ENCODE measurements around the gene SPATA2. TPM values are rescaled to one million over a fixed set of nuclear protein-coding genes. Genes with fewer than 3 reads are reported as not detected.
"Not testable (repeated sequence)": the region's sequence is repeated elsewhere in the genome, so short reads cannot be mapped to it uniquely, and the experiment has no call there.

The SPATA2 gene
- total RNA-seq, 1 experiment from 2014 or later, result 29.0 TPM

DNA sequence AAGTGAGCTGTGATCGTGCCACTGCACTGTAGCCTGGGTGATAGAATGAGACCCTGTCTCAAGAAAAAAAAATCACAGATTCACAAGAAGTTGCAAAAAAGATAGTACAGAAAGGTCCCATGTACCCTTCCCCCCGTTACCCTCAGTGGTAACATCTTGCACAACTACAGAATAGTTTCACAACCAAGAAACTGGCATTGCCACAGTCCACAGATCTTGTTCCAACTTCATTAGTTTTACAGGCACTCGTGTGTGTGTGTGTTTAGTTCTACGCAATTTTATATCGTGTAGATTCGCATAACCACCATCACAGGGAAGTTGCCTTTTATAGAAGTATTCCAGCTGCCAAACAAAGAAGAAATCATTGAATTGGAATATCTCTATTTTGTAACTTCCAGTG is 19.1 kb downstream of the SPATA2 start:
- peaks cover 5% of the 10 kb centered on the region for H3K36me3 Mint-ChIP-seq (ENCODE audit: insufficient read depth, unreplicated experiment)
- TF ChIP-seq, protein P1, sequence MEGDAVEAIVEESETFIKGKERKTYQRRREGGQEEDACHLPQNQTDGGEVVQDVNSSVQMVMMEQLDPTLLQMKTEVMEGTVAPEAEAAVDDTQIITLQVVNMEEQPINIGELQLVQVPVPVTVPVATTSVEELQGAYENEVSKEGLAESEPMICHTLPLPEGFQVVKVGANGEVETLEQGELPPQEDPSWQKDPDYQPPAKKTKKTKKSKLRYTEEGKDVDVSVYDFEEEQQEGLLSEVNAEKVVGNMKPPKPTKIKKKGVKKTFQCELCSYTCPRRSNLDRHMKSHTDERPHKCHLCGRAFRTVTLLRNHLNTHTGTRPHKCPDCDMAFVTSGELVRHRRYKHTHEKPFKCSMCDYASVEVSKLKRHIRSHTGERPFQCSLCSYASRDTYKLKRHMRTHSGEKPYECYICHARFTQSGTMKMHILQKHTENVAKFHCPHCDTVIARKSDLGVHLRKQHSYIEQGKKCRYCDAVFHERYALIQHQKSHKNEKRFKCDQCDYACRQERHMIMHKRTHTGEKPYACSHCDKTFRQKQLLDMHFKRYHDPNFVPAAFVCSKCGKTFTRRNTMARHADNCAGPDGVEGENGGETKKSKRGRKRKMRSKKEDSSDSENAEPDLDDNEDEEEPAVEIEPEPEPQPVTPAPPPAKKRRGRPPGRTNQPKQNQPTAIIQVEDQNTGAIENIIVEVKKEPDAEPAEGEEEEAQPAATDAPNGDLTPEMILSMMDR (IDR thresholded peaks at IDR 0.05; ENCODE audit: insufficient read depth in 1 of 2, low read depth in 1 of 2, low read length in 1 of 2, severe bottlenecking in 1 of 2, unreplicated experiment in 1 of 2), result no peak
- CTCF ChIA-PET, result interaction anchor here (1.2 kb wide), 1 partner anchor 293 kb away, joined by 3 read pairs; no protein-coding TSS in a partner anchor
- Histone ChIP-seq H3K36me3 (ENCODE audit: control insufficient read depth, insufficient read depth, low read length) (no peaks in the 10 kb centered on the region; the same call in 1 of the 2 replicates), H3K9me3 (no peaks in the 10 kb centered on the region), H3K4me3 (ENCODE audit: low read depth, low read length) (no peak overlapping the region), H3K4me1 (no peaks in the 10 kb centered on the region), H3K27me3 (replicated peaks; ENCODE audit: control insufficient read depth, insufficient read depth, low read length) (no peaks in the 10 kb centered on the region)
- POLR2A ChIA-PET, result no interaction called here
- no TSS peak for BruUV-seq (replicated peaks)
- no peak for DNase-seq
- H3K27ac Mint-ChIP-seq (ENCODE audit: unreplicated experiment), result no peak overlapping the region
- H3K4me3 Mint-ChIP-seq (ENCODE audit: unreplicated experiment), result no peak overlapping the region
- intact Hi-C loops (cut with micrococcal nuclease; ENCODE audit: unreplicated experiment), result no loop called here
- no peaks in the 10 kb centered on the region for H3K27me3 Mint-ChIP-seq (ENCODE audit: insufficient read depth, unreplicated experiment)
- H3K9me3 Mint-ChIP-seq (ENCODE audit: unreplicated experiment), result no peaks in the 10 kb centered on the region
- peaks cover 5% of the 10 kb centered on the region for H3K4me1 Mint-ChIP-seq (ENCODE audit: low read depth, unreplicated experiment)

DNA sequence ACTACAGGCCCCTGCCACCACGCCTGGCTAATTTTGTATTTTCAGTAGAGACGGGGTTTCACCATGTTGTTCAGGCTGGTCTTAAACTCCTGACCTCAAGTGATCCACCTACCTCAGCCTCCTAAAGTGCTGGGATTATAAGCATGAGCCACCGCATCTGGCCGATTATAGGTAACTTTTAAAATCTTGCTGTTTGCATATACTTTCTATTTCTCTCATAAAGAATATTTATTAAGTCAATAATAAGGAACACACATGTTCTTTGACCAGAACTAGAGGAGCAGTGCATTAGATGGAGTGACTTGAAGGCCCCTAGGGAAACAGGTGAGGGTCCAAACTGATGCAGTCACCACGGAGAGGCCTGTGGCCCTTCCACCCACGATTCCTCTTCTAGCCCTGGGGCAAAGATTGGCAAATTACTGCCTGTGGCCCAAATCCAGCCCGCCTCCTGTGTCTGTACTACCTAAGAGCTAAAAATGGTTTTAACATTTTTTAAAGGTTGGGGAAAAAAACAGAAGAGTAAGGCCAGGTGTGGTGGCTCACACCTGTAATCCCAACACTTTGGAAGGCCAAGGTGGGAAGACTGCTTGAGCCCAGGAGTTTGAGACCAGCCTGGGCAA is 19.7 kb downstream of the SPATA2 start:
- intact Hi-C loops (cut with micrococcal nuclease; ENCODE audit: unreplicated experiment); POLR2A ChIA-PET; H3K9me3 ChIP-seq; H3K4me3 Mint-ChIP-seq (ENCODE audit: unreplicated experiment); H3K27me3 Mint-ChIP-seq (ENCODE audit: insufficient read depth, unreplicated experiment); DNase-seq; CTCF ChIA-PET; H3K4me3 ChIP-seq (ENCODE audit: low read depth, low read length); H3K4me1 Mint-ChIP-seq (ENCODE audit: low read depth, unreplicated experiment); BruUV-seq (replicated peaks); H3K27me3 ChIP-seq (replicated peaks; ENCODE audit: control insufficient read depth, insufficient read depth, low read length); H3K4me1 ChIP-seq; H3K9me3 Mint-ChIP-seq (ENCODE audit: unreplicated experiment); H3K27ac Mint-ChIP-seq (ENCODE audit: unreplicated experiment); H3K36me3 ChIP-seq (ENCODE audit: control insufficient read depth, insufficient read depth, low read length); H3K36me3 Mint-ChIP-seq (ENCODE audit: insufficient read depth, unreplicated experiment): not testable (repeated sequence)

DNA sequence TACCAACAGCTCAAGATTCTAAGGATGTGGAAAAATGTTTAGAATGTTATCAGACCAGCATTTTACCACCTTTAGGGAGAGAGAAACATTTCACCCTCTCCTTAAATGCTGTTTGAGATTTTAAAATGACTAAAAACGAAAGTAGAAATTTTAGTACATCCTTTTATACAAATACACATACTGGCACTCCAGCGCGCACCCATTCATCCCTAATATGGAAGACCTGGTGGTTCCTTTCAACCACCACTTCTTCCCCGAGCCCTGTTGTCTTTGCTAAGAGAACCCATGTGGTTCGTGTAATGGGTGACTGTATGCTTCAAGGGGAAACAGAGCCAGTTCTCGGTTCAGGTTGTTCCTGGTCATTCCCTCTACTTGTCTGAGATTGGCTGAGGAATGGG is 21.3 kb downstream of the SPATA2 start:
- no peak overlapping the region for H3K27ac Mint-ChIP-seq (ENCODE audit: unreplicated experiment)
- Histone ChIP-seq H3K4me1 (no peaks in the 10 kb centered on the region), H3K27me3 (replicated peaks; ENCODE audit: control insufficient read depth, insufficient read depth, low read length) (no peaks in the 10 kb centered on the region), H3K36me3 (ENCODE audit: control insufficient read depth, insufficient read depth, low read length) (no peaks in the 10 kb centered on the region; the same call in 1 of the 2 replicates), H3K9me3 (no peaks in the 10 kb centered on the region), H3K4me3 (ENCODE audit: low read depth, low read length) (no peak overlapping the region)
- DNase-seq, result no peak
- H3K36me3 Mint-ChIP-seq (ENCODE audit: insufficient read depth, unreplicated experiment), result peaks cover 8% of the 10 kb centered on the region
- H3K9me3 Mint-ChIP-seq (ENCODE audit: unreplicated experiment), result no peaks in the 10 kb centered on the region
- intact Hi-C loops (cut with micrococcal nuclease; ENCODE audit: unreplicated experiment), result no loop called here
- TF ChIP-seq, protein P1 (IDR thresholded peaks at IDR 0.05; ENCODE audit: insufficient read depth in 1 of 2, low read depth in 1 of 2, low read length in 1 of 2, severe bottlenecking in 1 of 2, unreplicated experiment in 1 of 2), result no peak
- peaks cover 5% of the 10 kb centered on the region for H3K4me1 Mint-ChIP-seq (ENCODE audit: low read depth, unreplicated experiment)
- ChIA-PET POLR2A (interaction anchor here (0.7 kb wide), 1 partner anchor 20 kb away, joined by 3 read pairs; no protein-coding TSS in a partner anchor), CTCF (interaction anchor here (1.2 to 1.9 kb wide), 2 partner anchors 285 to 352 kb away, joined by 5 to 7 read pairs; no protein-coding TSS in a partner anchor)
- H3K27me3 Mint-ChIP-seq (ENCODE audit: insufficient read depth, unreplicated experiment), result no peaks in the 10 kb centered on the region
- no peak overlapping the region for H3K4me3 Mint-ChIP-seq (ENCODE audit: unreplicated experiment)
- BruUV-seq (replicated peaks), result no TSS peak

Data from Caco-2 (cell line).